T-helper 1 cell (primary cell): Measurements from ENCODE around the gene CDADC1.
"Not testable (repeated sequence)": the region's sequence is repeated elsewhere in the genome, so short reads cannot be mapped to it uniquely, and the experiment has no call there.

Experiments used
- DNase-seq, 5 donors: peaks; one replicate each; pipeline ENCODE4 v3.0.0-alpha.2; 2012 to 2020

CDADC1 gene

GRCh38 chr13:49238621-49239020 lies 9.1 kb upstream of the CDADC1 start:
- no peak for DNase-seq

GRCh38 chr13:49240017-49240416 lies 7.7 kb upstream of the CDADC1 start:
- DNase-seq = peak in 4 of 5 donors; percentile 10 to 41 (median 24)

- no peak for DNase-seq
Observed at GRCh38 chr13:49241296-49241695, 6.4 kb upstream of the CDADC1 start.

- DNase-seq = no peak
Observed at GRCh38 chr13:49245101-49245500, 2.6 kb upstream of the CDADC1 start.

- no peak for DNase-seq
Observed at GRCh38 chr13:49246850-49247642, 679 bp upstream of the CDADC1 start.

- peak in 1 of 5 donors; percentile 17 for DNase-seq
Observed at GRCh38 chr13:49248622-49249002, 887 bp downstream of the CDADC1 start.

GRCh38 chr13:49251326-49251725 lies 3.6 kb downstream of the CDADC1 start:
- DNase-seq = no peak

GRCh38 chr13:49253310-49253709 lies 5.6 kb downstream of the CDADC1 start:
- peak in 1 of 5 donors; percentile 22 for DNase-seq

- DNase-seq = peak in 1 of 5 donors; percentile 39
Observed at GRCh38 chr13:49254007-49254406, 6.3 kb downstream of the CDADC1 start.

- no peak for DNase-seq
Observed at GRCh38 chr13:49256841-49257240, 9.1 kb downstream of the CDADC1 start.

- peak in 1 of 5 donors; percentile 20 for DNase-seq
Observed at GRCh38 chr13:49258089-49258796, 10.5 kb downstream of the CDADC1 start.

- DNase-seq = no peak
Observed at GRCh38 chr13:49259586-49259985, 11.9 kb downstream of the CDADC1 start.

GRCh38 chr13:49262634-49263033 lies 14.9 kb downstream of the CDADC1 start:
- DNase-seq = no peak

GRCh38 chr13:49265822-49266221 lies 18.1 kb downstream of the CDADC1 start:
- no peak for DNase-seq

- DNase-seq = no peak
Observed at GRCh38 chr13:49271264-49271663, 23.5 kb downstream of the CDADC1 start.

GRCh38 chr13:49272296-49272695 lies 24.6 kb downstream of the CDADC1 start:
- no peak for DNase-seq

- DNase-seq = no peak
Observed at GRCh38 chr13:49278211-49278610, 30.5 kb downstream of the CDADC1 start.

GRCh38 chr13:49279112-49279511 lies 31.4 kb downstream of the CDADC1 start:
- DNase-seq = no peak

- DNase-seq = no peak
Observed at GRCh38 chr13:49279885-49280284, 32.2 kb downstream of the CDADC1 start.

- DNase-seq = no peak
Observed at GRCh38 chr13:49287995-49288394, 40.3 kb downstream of the CDADC1 start.

- DNase-seq = no peak
Observed at GRCh38 chr13:49288458-49288857, 40.7 kb downstream of the CDADC1 start.

GRCh38 chr13:49292742-49293486 lies 45.2 kb downstream of the CDADC1 start:
- DNase-seq = peak in 1 of 5 donors; percentile 20

GRCh38 chr13:49294723-49295122 lies 47.0 kb downstream of the CDADC1 start:
- DNase-seq = not testable (repeated sequence)
